Smooth muscle cell (in vitro differentiated cells): ENCODE measurements around the gene PRSS56. TPM values are rescaled to one million over a fixed set of nuclear protein-coding genes. Genes with fewer than 3 reads are reported as not detected.

Source experiments
- DNase-seq: peaks from one replicate; lab custom pipeline; 2025; ENCODE audit not compliant: unreplicated experiment; lab: John Stamatoyannopoulos, UW
- H2AFZ ChIP-seq: fragments of 200-600 bp; sonication (generic); 2 replicates; pipeline ENCODE4 v1.6.0; 2016; ENCODE audit warnings: antibody characterized with exemption, low read depth, mild to moderate bottlenecking
- H3F3A ChIP-seq: fragments of 200-600 bp; sonication (generic); 2 replicates; pipeline ENCODE4 v1.6.0; 2017; ENCODE audit warnings: antibody characterized with exemption, low read depth
- H3K27ac ChIP-seq: fragments of 200-600 bp; sonication (generic); 2 replicates; pipeline ENCODE4 v1.5.1; 2016; ENCODE audit warnings: low read depth, mild to moderate bottlenecking
- H3K27me3 ChIP-seq: fragments of 200-600 bp; sonication (generic); 2 replicates; pipeline ENCODE4 v1.6.1; 2016; ENCODE audit warnings: low read depth, mild to moderate bottlenecking
- H3K36me3 ChIP-seq: fragments of 200-600 bp; sonication (generic); 2 replicates; pipeline ENCODE4 v1.5.1; 2016; ENCODE audit warnings: low read depth
- H3K4me1 ChIP-seq: fragments of 200-600 bp; sonication (generic); 2 replicates; pipeline ENCODE4 v1.5.1; 2016; ENCODE audit warnings: low read depth
- H3K4me2 ChIP-seq: fragments of 200-600 bp; sonication (generic); 2 replicates; pipeline ENCODE4 v1.6.0; 2016; ENCODE audit warnings: mild to moderate bottlenecking
- H3K4me3 ChIP-seq: fragments of 200-600 bp; sonication (generic); 2 replicates; pipeline ENCODE4 v1.5.1; 2016; ENCODE audit warnings: mild to moderate bottlenecking
- H3K79me2 ChIP-seq: fragments of 200-600 bp; sonication (generic); 2 replicates; pipeline ENCODE4 v1.6.0; 2016; ENCODE audit warnings: low read depth, mild to moderate bottlenecking
- H3K9ac ChIP-seq: fragments of 200-600 bp; sonication (generic); 2 replicates; pipeline ENCODE4 v1.6.0; 2016; ENCODE audit warnings: low read depth
- H3K9me3 ChIP-seq: fragments of 200-600 bp; sonication (generic); replicated peaks from 2 replicates; pipeline ENCODE4 v1.5.1; 2016; ENCODE audit warnings: low read depth
- H4K20me1 ChIP-seq: fragments of 200-600 bp; sonication (generic); 2 replicates; pipeline ENCODE4 v1.6.0; 2016; ENCODE audit warnings: low read depth
- WGBS: methylation state at CpG from one replicate; pipeline ENCODE4 v1.1.7; 2016; ENCODE audit warnings: low lambda C conversion rate; 5-methylcytosine and 5-hydroxymethylcytosine counted together
- polyA plus RNA-seq: library from polyadenylated mRNA; unstranded; fragments of >200 nt; fragmentation: Nextera tagmentation; extraction: Ambion mirVana; gene quantifications from 2 replicates; pipeline ENCODE4 v1.2.1, GENCODE V29; 2016
- total RNA-seq: library from RNA; depleted of rRNA; stranded (reverse); fragments of >200 nt; gene quantifications from 2 replicates; pipeline ENCODE4 v1.2.3, GENCODE V29; 2014
- TF ChIP-seq, protein P1 (sequence below): fragments of 200-600 bp; sonication (generic); IDR thresholded peaks from 2 replicates; pipeline ENCODE4 v1.5.1; 2017; ENCODE audit warnings: borderline replicate concordance, mild to moderate bottlenecking, antibody characterized with exemption; ENCODE audit not compliant: insufficient read depth, poor library complexity, severe bottlenecking

PRSS56 gene
- total and polyA plus RNA-seq, 2 experiments from 2014 or later = not detected

DNA sequence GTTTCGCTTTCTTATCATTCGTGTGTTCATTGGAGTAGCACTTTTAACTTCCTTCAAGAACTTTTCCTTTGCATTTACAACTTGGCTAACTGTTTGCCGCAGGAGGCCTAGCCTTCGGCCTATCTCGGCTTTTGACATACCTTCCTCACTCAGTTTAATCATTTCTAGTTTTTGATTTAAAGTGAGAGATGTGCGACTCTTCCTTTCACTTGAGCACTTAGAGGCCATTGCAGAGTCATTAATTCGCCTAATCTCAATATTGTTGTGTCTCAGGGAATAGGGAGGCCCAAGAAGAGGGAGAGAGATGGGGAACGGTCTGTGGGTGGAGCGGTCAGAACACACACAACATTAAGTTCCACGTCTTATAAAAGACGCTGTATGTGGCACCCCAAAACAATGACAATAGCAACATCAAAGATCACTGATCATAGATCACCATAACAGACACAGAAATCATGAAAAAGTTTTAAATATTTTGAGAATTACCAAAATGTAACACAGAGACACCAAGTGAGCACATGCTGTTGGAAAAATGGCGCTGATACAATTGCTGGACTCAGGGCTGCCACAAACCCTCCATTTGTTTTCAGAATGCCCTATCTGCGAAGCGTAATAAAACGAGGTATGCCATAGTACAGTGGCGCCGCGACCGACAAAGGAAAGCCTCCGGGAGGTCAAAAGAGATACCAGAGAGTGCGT lies 29.6 kb downstream of the PRSS56 start:
- Histone ChIP-seq H2AFZ (peak overlapping the region; percentile 84), H3F3A (peaks cover 4% of the 10 kb centered on the region), H3K4me3 (peak overlapping the region; percentile 80), H4K20me1 (peaks cover 42% of the 10 kb centered on the region), H3K79me2 (peaks cover 61% of the 10 kb centered on the region), H3K4me1 (peaks cover 14% of the 10 kb centered on the region), H3K9ac (peak overlapping the region; percentile 95), H3K36me3 (no peaks in the 10 kb centered on the region), H3K27me3 (no peaks in the 10 kb centered on the region), H3K4me2 (peak overlapping the region; percentile 89), H3K27ac (peak overlapping the region; percentile 93), H3K9me3 (no peaks in the 10 kb centered on the region)
- TF ChIP-seq, protein P1, sequence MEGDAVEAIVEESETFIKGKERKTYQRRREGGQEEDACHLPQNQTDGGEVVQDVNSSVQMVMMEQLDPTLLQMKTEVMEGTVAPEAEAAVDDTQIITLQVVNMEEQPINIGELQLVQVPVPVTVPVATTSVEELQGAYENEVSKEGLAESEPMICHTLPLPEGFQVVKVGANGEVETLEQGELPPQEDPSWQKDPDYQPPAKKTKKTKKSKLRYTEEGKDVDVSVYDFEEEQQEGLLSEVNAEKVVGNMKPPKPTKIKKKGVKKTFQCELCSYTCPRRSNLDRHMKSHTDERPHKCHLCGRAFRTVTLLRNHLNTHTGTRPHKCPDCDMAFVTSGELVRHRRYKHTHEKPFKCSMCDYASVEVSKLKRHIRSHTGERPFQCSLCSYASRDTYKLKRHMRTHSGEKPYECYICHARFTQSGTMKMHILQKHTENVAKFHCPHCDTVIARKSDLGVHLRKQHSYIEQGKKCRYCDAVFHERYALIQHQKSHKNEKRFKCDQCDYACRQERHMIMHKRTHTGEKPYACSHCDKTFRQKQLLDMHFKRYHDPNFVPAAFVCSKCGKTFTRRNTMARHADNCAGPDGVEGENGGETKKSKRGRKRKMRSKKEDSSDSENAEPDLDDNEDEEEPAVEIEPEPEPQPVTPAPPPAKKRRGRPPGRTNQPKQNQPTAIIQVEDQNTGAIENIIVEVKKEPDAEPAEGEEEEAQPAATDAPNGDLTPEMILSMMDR = no peak
- no peak for DNase-seq
- 28% methylated on average over 21 of the region's 21 CpGs for WGBS

DNA sequence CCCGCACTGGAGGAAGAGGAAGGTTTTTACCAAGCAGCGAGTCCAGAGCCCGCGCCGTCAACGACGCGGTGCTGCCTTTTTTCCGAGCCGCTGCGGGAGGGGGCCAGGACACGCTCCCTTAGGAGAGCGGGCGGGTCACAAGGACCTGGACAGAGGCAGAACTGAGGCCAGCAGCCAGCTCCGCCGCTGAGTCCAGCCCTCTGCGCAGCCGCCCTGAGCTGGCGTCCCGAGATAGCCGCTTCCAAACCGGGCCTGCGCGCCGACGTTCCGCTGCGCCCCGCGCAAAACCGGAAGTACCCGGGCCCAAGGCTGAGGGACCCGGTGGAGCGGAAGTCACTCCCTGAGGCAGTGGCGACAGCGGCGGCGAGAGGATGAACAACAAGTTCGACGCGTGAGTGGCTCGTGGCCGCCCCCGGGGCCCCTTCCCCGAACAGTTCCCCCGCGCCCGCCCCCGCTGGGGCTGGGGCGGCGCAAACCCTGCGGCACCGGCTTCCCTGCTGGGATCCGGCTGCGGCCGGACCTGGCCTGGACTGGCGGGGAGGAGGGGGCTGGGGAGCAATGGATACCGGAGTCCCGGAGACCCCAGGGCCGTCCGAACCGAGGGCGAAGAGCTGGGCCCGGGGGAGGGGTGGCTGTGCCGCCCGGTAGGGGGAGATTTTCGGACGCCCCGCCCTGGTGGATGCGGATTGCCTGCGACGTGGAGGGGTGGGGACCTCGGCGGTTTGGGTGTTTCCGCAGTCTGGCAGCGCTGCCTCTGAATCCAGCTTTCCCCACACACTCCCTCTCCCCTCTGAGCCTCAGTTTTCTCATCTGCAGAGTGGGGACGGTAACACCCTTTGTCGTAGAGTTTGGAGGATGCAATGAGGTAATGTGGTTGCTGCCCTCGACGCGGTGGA lies 30.4 kb downstream of the PRSS56 start, which contains the start of the genes EIF4E2 and TIGD1:
Gene EIF4E2 (plus strand): TSS at position 336 of the 896 bp plus-strand sequence. CDS start 36 bp downstream, at position 372.
Gene TIGD1 (minus strand): TSS at position 204 of the 896 bp plus-strand sequence. CDS start 675 bp downstream, outside the sequence.
- DNase-seq = peak; percentile 85
- peak within 1 kb of the TSS; percentile 80 for H3K4me3 ChIP-seq
- peak within 1 kb of the TSS; percentile 95 for H3K9ac ChIP-seq
- peak within 1 kb of the TSS; percentile 93 for H3K27ac ChIP-seq
- no peaks in the 10 kb centered on the region for H3K27me3 ChIP-seq
- TF ChIP-seq, protein P1 = no peak
- peaks cover 47% of the 10 kb centered on the region for H4K20me1 ChIP-seq
- peak within 1 kb of the TSS; percentile 84 for H2AFZ ChIP-seq
- H3K4me1 ChIP-seq = peaks cover 14% of the 10 kb centered on the region
- peak within 1 kb of the TSS; percentile 89 for H3K4me2 ChIP-seq
- no peaks in the 10 kb centered on the region for H3K9me3 ChIP-seq
- 1% methylated on average over 62 of the region's 81 CpGs for WGBS
- H3K79me2 ChIP-seq = peaks cover 68% of the 10 kb centered on the region
- H3K36me3 ChIP-seq = no peaks in the 10 kb centered on the region
- H3F3A ChIP-seq = peaks cover 4% of the 10 kb centered on the region

DNA sequence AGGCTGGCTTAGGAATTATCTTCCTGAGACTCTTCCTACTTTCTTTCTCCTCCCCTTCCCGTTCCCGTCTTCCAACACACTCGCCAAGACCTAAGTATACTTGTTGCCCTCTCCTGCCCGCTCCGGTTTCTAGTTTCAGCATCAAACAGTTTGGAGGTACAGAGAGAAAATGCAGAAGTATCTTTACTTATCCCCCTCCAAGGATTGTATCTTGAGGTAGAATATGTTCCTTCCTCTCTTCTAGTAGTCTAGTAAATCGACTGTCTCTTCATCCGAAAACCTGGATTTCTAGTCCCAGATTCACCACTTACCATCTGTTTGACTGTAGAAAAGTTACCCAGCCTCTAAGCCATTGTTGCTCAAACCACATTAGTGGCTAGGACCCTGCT lies 31.1 kb downstream of the PRSS56 start:
- Histone ChIP-seq H3K79me2 (peaks cover 69% of the 10 kb centered on the region), H3F3A (peaks cover 4% of the 10 kb centered on the region), H3K9ac (peak overlapping the region; percentile 95), H4K20me1 (peaks cover 49% of the 10 kb centered on the region), H3K4me3 (peak overlapping the region; percentile 80), H2AFZ (peak overlapping the region; percentile 50), H3K36me3 (no peaks in the 10 kb centered on the region), H3K4me2 (peak overlapping the region; percentile 89), H3K4me1 (peaks cover 14% of the 10 kb centered on the region), H3K27me3 (no peaks in the 10 kb centered on the region), H3K9me3 (no peaks in the 10 kb centered on the region), H3K27ac (peak overlapping the region; percentile 93)
- 20% methylated on average over 7 of the region's 7 CpGs for WGBS
- TF ChIP-seq, protein P1 = no peak
- DNase-seq = no peak
